ENCODE results near the gene CTDSPL2.

The CTDSPL2 gene

DNA sequence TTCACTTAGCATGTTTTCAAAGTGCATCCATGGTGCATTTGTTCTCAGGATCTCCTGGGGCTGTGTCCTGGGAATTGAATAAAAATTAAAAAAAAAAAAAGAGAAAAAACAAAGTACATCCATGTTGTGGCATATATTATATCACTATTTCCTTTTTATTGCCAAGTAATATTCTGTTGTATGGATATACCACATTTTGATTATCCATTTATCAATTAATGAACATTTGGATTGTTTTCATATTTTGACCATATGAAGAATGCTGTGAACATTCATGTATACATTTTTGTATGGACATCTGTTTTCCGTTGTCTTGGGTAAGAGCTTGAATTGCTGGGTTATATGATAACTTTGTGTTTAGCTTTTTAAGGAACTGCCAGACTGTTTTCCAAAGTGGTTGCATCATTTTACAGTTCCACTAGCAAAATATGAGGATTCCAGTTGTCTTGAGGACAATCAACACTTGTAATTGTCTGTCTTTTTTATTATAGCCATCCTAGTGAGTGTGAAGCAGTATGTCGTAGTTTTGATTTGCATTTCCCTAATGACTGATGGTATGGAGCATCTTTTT lies 44.5 kb downstream of the CTDSPL2 start:
- Histone ChIP-seq H3K79me2 (peaks cover 2% of the 10 kb centered on the region), H3K4me2 (ENCODE audit: low read length) (no peak overlapping the region), H3K4me1 (no peaks in the 10 kb centered on the region), H3K27me3 (ENCODE audit: control insufficient read depth, insufficient read depth, low read length) (no peaks in the 10 kb centered on the region), H3K27ac (no peak overlapping the region), H3K9me3 (ENCODE audit: control insufficient read depth, low read length) (no peaks in the 10 kb centered on the region), H3K4me3 (ENCODE audit: low read depth, low read length) (no peak overlapping the region), H2AFZ (no peak overlapping the region), H3K9ac (no peak overlapping the region), H3K36me3 (ENCODE audit: control insufficient read depth, insufficient read depth, low read length) (no peaks in the 10 kb centered on the region)
- TF ChIP-seq CTCF (IDR thresholded peaks at IDR 0.05) = no peak

DNA sequence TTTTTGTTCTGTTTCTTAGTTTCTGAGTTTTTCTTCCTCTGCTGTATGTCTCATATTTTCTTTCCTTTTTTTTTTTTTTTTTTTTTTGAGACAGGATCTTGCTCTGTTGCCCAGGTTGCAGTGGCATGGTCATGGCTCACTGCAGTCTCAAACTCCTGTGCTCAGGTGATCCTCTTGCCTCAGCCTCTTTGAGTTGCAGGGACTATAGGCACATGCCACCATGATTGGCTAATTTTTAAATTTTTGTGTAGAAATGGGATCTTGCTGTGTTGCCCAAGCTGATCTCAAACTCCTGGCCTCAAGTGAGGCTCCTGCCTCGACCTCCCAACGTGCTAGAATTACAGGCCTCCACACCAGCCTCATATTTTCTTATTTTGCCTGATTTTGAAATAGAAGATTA lies 51.9 kb downstream of the CTDSPL2 start:
- Histone ChIP-seq H3K4me1 (no peaks in the 10 kb centered on the region), H2AFZ (no peak overlapping the region), H3K4me3 (ENCODE audit: low read depth, low read length) (no peak overlapping the region), H3K36me3 (ENCODE audit: control insufficient read depth, insufficient read depth, low read length) (no peaks in the 10 kb centered on the region), H3K4me2 (ENCODE audit: low read length) (no peak overlapping the region), H3K27me3 (ENCODE audit: control insufficient read depth, insufficient read depth, low read length) (no peaks in the 10 kb centered on the region), H3K79me2 (peaks cover 8% of the 10 kb centered on the region), H3K9me3 (ENCODE audit: control insufficient read depth, low read length) (no peaks in the 10 kb centered on the region), H3K9ac (no peak overlapping the region), H3K27ac (no peak overlapping the region)
- TF ChIP-seq CTCF (IDR thresholded peaks at IDR 0.05) = no peak

DNA sequence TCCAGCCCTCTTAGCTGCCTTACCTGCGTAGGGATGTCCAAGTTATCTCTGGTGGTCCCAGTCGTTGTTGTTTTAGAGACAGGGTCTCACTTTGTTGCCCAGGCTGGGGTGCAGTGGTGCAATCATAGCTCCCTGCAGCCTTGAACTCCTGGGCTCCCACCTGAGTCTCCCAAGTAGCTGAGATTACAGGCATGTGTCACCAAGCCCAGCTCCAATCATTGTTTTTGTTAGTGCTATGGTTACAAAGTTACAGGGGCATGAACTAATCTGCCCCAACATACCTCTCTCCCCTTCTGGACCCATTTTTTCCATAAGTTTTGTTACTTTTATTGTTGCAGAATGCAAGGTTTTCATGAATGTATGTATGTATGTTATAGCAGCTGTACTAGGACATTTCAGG lies 54.7 kb downstream of the CTDSPL2 start:
- H3K27me3 ChIP-seq (ENCODE audit: control insufficient read depth, insufficient read depth, low read length) = no peaks in the 10 kb centered on the region
- H3K9ac ChIP-seq = no peak overlapping the region
- TF ChIP-seq CTCF (IDR thresholded peaks at IDR 0.05) = no peak
- H3K79me2 ChIP-seq = peaks cover 8% of the 10 kb centered on the region
- H3K27ac ChIP-seq = no peak overlapping the region
- H2AFZ ChIP-seq = no peak overlapping the region
- H3K36me3 ChIP-seq (ENCODE audit: control insufficient read depth, insufficient read depth, low read length) = no peaks in the 10 kb centered on the region
- no peaks in the 10 kb centered on the region for H3K4me1 ChIP-seq
- no peaks in the 10 kb centered on the region for H3K9me3 ChIP-seq (ENCODE audit: control insufficient read depth, low read length)
- no peak overlapping the region for H3K4me3 ChIP-seq (ENCODE audit: low read depth, low read length)
- H3K4me2 ChIP-seq (ENCODE audit: low read length) = no peak overlapping the region

DNA sequence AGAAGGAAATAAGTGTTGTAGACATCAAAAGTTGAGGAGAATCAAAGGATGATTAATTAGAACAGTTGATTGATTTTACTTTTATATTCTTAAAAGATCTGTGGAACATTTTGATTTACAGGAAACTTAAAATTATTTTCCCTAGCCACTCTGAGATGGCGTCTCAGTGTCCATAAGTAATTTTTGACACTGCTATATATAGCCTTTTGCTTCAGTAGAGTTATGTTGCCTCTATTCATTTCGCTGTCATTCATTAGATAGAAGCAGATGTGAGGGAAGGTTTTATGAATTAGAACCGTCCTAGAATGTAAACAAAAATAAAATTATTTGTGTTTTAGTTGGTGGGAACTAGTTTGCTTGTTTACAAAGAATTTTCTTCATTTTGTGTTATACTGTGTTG lies 58.5 kb downstream of the CTDSPL2 start:
- H3K79me2 ChIP-seq = peaks cover 4% of the 10 kb centered on the region

More for the DNA sequence above, 58.5 kb downstream of the CTDSPL2 start:
- no peak overlapping the region for H3K9ac ChIP-seq
- no peaks in the 10 kb centered on the region for H3K4me1 ChIP-seq
- no peak overlapping the region for H3K27ac ChIP-seq
- H3K27me3 ChIP-seq (ENCODE audit: control insufficient read depth, insufficient read depth, low read length) = no peaks in the 10 kb centered on the region
- no peaks in the 10 kb centered on the region for H3K9me3 ChIP-seq (ENCODE audit: control insufficient read depth, low read length)
- H3K4me2 ChIP-seq (ENCODE audit: low read length) = no peak overlapping the region
- no peak for TF ChIP-seq CTCF (IDR thresholded peaks at IDR 0.05)
- H2AFZ ChIP-seq = no peak overlapping the region
- H3K4me3 ChIP-seq (ENCODE audit: low read depth, low read length) = no peak overlapping the region
- no peaks in the 10 kb centered on the region for H3K36me3 ChIP-seq (ENCODE audit: control insufficient read depth, insufficient read depth, low read length)
